HCT116 (cell line): Measurements from ENCODE around the gene GMEB2.

Experiments used
- EGR1 ChIP-seq: IDR thresholded peaks from 2 replicates; pipeline ENCODE4 v1.6.1; 2012; ENCODE audit warnings: low read depth
- EZH2 ChIP-seq: fragments of 200-600 bp; sonication (generic); IDR thresholded peaks from 2 replicates; pipeline ENCODE4 v1.6.1; 2017; ENCODE audit warnings: antibody characterized with exemption, mixed run types
- POLR2A ChIP-seq: IDR thresholded peaks from 2 replicates; pipeline ENCODE4 v1.7.0; 2011; ENCODE audit warnings: borderline replicate concordance; ENCODE audit not compliant: insufficient read depth, insufficient read length; ENCODE audit errors: extremely low read depth
- POLR2AphosphoS5 ChIP-seq: IDR thresholded peaks from 2 replicates; pipeline ENCODE4 v1.6.1; 2011; ENCODE audit warnings: mild to moderate bottlenecking, low read depth, low read length, moderate library complexity
- ZFX ChIP-seq: fragments of 450-650 bp; IDR thresholded peaks from 2 replicates; pipeline ENCODE4 v1.6.1; 2017
- ZNF274 ChIP-seq: fragments of 200-500 bp; sonication (Bioruptor generic); IDR thresholded peaks from 2 replicates; pipeline ENCODE4 v1.6.1; 2014; ENCODE audit warnings: mild to moderate bottlenecking, low read depth, low read length, inconsistent platforms
- TF ChIP-seq, protein P1 (sequence below), 3 experiments: fragments of 200-600 bp in 1 of 3; sonication (generic) in 1 of 3; IDR thresholded peaks in 2 of 3; conservative IDR thresholded peaks in 1 of 3; 2 replicates each; pipeline ENCODE4 v1.5.1; 2012 to 2017; ENCODE audit warnings: low read depth in 2 of 3, low read length in 2 of 3, antibody characterized with exemption in 1 of 3, borderline replicate concordance in 1 of 3, control low read depth in 1 of 3, mild to moderate bottlenecking in 1 of 3, mixed read lengths in 1 of 3, mixed run types in 1 of 3, moderate library complexity in 1 of 3; ENCODE audit not compliant: insufficient read depth in 1 of 3
- TF ChIP-seq, protein P2 (sequence below): IDR thresholded peaks from 2 replicates; pipeline ENCODE4 v1.6.1; 2012
- TF ChIP-seq, protein P3 (sequence below): IDR thresholded peaks from 2 replicates; pipeline ENCODE4 v1.6.1; 2011; ENCODE audit warnings: mild to moderate bottlenecking, low read length, moderate library complexity; ENCODE audit not compliant: insufficient replicate concordance; ENCODE audit errors: extremely low read depth
- TF ChIP-seq, protein P4 (sequence below): IDR thresholded peaks from 2 replicates; pipeline ENCODE4 v1.6.1; 2012; ENCODE audit warnings: low read depth

DNA sequence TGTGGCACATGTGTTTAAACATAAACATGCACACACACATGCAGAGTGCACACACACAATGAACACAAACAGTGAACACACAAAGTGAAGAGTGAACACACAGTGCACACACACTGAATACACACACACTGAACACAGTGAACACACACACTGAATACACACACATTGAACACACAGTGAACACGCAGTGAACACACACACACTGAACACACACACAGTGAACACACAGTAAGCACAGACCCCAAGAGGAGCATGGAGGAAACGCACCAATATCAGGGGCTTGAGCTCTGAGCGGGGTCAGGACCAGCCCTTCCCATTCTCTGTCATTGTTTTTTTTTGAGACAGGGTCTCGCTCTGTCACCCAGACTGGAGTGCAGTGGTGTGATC, 35.8 kb downstream of the GMEB2 start:
- TF ChIP-seq, protein P1, sequence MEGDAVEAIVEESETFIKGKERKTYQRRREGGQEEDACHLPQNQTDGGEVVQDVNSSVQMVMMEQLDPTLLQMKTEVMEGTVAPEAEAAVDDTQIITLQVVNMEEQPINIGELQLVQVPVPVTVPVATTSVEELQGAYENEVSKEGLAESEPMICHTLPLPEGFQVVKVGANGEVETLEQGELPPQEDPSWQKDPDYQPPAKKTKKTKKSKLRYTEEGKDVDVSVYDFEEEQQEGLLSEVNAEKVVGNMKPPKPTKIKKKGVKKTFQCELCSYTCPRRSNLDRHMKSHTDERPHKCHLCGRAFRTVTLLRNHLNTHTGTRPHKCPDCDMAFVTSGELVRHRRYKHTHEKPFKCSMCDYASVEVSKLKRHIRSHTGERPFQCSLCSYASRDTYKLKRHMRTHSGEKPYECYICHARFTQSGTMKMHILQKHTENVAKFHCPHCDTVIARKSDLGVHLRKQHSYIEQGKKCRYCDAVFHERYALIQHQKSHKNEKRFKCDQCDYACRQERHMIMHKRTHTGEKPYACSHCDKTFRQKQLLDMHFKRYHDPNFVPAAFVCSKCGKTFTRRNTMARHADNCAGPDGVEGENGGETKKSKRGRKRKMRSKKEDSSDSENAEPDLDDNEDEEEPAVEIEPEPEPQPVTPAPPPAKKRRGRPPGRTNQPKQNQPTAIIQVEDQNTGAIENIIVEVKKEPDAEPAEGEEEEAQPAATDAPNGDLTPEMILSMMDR (IDR thresholded peaks at IDR 0.05 in 2 of 3, conservative IDR thresholded peaks at IDR 0.05 in 1 of 3; ENCODE audit: borderline replicate concordance in 1 of 3, insufficient read depth in 1 of 3, low read depth in 2 of 3, low read length in 2 of 3): no peak
- TF ChIP-seq POLR2AphosphoS5: no peak
- TF ChIP-seq ZNF274: no peak
- TF ChIP-seq POLR2A: no peak
- TF ChIP-seq, protein P2, sequence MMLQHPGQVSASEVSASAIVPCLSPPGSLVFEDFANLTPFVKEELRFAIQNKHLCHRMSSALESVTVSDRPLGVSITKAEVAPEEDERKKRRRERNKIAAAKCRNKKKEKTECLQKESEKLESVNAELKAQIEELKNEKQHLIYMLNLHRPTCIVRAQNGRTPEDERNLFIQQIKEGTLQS: no peak
- TF ChIP-seq, protein P3, sequence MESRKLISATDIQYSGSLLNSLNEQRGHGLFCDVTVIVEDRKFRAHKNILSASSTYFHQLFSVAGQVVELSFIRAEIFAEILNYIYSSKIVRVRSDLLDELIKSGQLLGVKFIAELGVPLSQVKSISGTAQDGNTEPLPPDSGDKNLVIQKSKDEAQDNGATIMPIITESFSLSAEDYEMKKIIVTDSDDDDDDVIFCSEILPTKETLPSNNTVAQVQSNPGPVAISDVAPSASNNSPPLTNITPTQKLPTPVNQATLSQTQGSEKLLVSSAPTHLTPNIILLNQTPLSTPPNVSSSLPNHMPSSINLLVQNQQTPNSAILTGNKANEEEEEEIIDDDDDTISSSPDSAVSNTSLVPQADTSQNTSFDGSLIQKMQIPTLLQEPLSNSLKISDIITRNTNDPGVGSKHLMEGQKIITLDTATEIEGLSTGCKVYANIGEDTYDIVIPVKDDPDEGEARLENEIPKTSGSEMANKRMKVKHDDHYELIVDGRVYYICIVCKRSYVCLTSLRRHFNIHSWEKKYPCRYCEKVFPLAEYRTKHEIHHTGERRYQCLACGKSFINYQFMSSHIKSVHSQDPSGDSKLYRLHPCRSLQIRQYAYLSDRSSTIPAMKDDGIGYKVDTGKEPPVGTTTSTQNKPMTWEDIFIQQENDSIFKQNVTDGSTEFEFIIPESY: no peak
- no peak for TF ChIP-seq EZH2
- no peak for TF ChIP-seq EGR1
- no peak for TF ChIP-seq ZFX
- TF ChIP-seq, protein P4, sequence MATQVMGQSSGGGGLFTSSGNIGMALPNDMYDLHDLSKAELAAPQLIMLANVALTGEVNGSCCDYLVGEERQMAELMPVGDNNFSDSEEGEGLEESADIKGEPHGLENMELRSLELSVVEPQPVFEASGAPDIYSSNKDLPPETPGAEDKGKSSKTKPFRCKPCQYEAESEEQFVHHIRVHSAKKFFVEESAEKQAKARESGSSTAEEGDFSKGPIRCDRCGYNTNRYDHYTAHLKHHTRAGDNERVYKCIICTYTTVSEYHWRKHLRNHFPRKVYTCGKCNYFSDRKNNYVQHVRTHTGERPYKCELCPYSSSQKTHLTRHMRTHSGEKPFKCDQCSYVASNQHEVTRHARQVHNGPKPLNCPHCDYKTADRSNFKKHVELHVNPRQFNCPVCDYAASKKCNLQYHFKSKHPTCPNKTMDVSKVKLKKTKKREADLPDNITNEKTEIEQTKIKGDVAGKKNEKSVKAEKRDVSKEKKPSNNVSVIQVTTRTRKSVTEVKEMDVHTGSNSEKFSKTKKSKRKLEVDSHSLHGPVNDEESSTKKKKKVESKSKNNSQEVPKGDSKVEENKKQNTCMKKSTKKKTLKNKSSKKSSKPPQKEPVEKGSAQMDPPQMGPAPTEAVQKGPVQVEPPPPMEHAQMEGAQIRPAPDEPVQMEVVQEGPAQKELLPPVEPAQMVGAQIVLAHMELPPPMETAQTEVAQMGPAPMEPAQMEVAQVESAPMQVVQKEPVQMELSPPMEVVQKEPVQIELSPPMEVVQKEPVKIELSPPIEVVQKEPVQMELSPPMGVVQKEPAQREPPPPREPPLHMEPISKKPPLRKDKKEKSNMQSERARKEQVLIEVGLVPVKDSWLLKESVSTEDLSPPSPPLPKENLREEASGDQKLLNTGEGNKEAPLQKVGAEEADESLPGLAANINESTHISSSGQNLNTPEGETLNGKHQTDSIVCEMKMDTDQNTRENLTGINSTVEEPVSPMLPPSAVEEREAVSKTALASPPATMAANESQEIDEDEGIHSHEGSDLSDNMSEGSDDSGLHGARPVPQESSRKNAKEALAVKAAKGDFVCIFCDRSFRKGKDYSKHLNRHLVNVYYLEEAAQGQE: no peak
